ENCODE measurements around the gene CCNL1. TPM values are rescaled to one million over a fixed set of nuclear protein-coding genes. Genes with fewer than 3 reads are reported as not detected.

CCNL1 gene
- total RNA-seq, 1 donor from 2014 or later = 19.2 TPM

GRCh38 chr3:157127831-157128767, 31.8 kb downstream of the CCNL1 start:
- H3K4me3 ChIP-seq = no peak overlapping the region
- H3K9me3 ChIP-seq (replicated peaks) = no peaks in the 10 kb centered on the region
- H3K4me1 ChIP-seq = peaks cover 59% of the 10 kb centered on the region
- no peak for DNase-seq
- intact Hi-C loops (cut with micrococcal nuclease) = loop anchor here (5.0 kb wide), 1 partner anchor 36 kb away; no protein-coding TSS in a partner anchor
- no peaks in the 10 kb centered on the region for H3K36me3 ChIP-seq
- H3K27ac ChIP-seq (replicated peaks) = peak overlapping the region; percentile 89
- no peak for TF ChIP-seq CTCF (IDR thresholded peaks at IDR 0.05; ENCODE audit: borderline replicate concordance)
- H3K27me3 ChIP-seq (ENCODE audit: low read depth) = no peaks in the 10 kb centered on the region

- H3K9me3 ChIP-seq (replicated peaks) = no peaks in the 10 kb centered on the region
- DNase-seq = no peak
- no peaks in the 10 kb centered on the region for H3K27me3 ChIP-seq (ENCODE audit: low read depth)
- peaks cover 52% of the 10 kb centered on the region for H3K4me1 ChIP-seq
- H3K27ac ChIP-seq (replicated peaks) = peak overlapping the region; percentile 89
- no peaks in the 10 kb centered on the region for H3K36me3 ChIP-seq
- intact Hi-C loops (cut with micrococcal nuclease) = loop anchor here (5.0 kb wide), 1 partner anchor 35 kb away; no protein-coding TSS in a partner anchor
- TF ChIP-seq CTCF (IDR thresholded peaks at IDR 0.05; ENCODE audit: borderline replicate concordance) = no peak
- no peak overlapping the region for H3K4me3 ChIP-seq
Observed at GRCh38 chr3:157127268-157127667, 32.7 kb downstream of the CCNL1 start.

GRCh38 chr3:157126365-157126764, 33.6 kb downstream of the CCNL1 start:
- intact Hi-C loops (cut with micrococcal nuclease) = loop anchor here (5.0 kb wide), 1 partner anchor 34 kb away; no protein-coding TSS in a partner anchor
- TF ChIP-seq CTCF (IDR thresholded peaks at IDR 0.05; ENCODE audit: borderline replicate concordance) = no peak
- Histone ChIP-seq H3K9me3 (replicated peaks) (no peaks in the 10 kb centered on the region), H3K27me3 (ENCODE audit: low read depth) (no peaks in the 10 kb centered on the region), H3K4me3 (no peak overlapping the region), H3K27ac (replicated peaks) (no peak overlapping the region), H3K36me3 (no peaks in the 10 kb centered on the region), H3K4me1 (peaks cover 49% of the 10 kb centered on the region)
- DNase-seq = no peak

- intact Hi-C loops (cut with micrococcal nuclease) = loop anchor here (5.0 kb wide), 1 partner anchor 33 kb away; no protein-coding TSS in a partner anchor
- H3K4me1 ChIP-seq = peaks cover 37% of the 10 kb centered on the region
- H3K27ac ChIP-seq (replicated peaks) = no peak overlapping the region
- TF ChIP-seq CTCF (IDR thresholded peaks at IDR 0.05; ENCODE audit: borderline replicate concordance) = no peak
- no peaks in the 10 kb centered on the region for H3K36me3 ChIP-seq
- no peaks in the 10 kb centered on the region for H3K9me3 ChIP-seq (replicated peaks)
- no peak for DNase-seq
- H3K27me3 ChIP-seq (ENCODE audit: low read depth) = no peaks in the 10 kb centered on the region
- no peak overlapping the region for H3K4me3 ChIP-seq
Observed at GRCh38 chr3:157125101-157125500, 34.8 kb downstream of the CCNL1 start.

GRCh38 chr3:157123621-157124020, 36.3 kb downstream of the CCNL1 start:
- no peak for DNase-seq
- Histone ChIP-seq H3K27me3 (ENCODE audit: low read depth) (no peaks in the 10 kb centered on the region), H3K36me3 (no peaks in the 10 kb centered on the region), H3K4me3 (no peak overlapping the region), H3K4me1 (peaks cover 25% of the 10 kb centered on the region), H3K9me3 (replicated peaks) (no peaks in the 10 kb centered on the region), H3K27ac (replicated peaks) (no peak overlapping the region)
- no peak for TF ChIP-seq CTCF (IDR thresholded peaks at IDR 0.05; ENCODE audit: borderline replicate concordance)
- intact Hi-C loops (cut with micrococcal nuclease) = no loop called here
